ENCODE results near the gene GTF2B.
A peak's percentile ranks its signal among the peaks of the same experiment; 100 is the strongest.

GTF2B gene

GRCh38 chr1:88891318-88891950 lies at the start of gene GTF2B (continued):
- peak; percentile 92 for TF ChIP-seq ZFP37 (tag by site-specific recombination; IDR thresholded peaks at IDR 0.05)
- TF ChIP-seq ZNF623 (tag by site-specific recombination; IDR thresholded peaks at IDR 0.05) = no peak
- TF ChIP-seq SCRT2 (tag by site-specific recombination; IDR thresholded peaks at IDR 0.05) = no peak
- no peak for TF ChIP-seq KLF7 (tag by site-specific recombination; IDR thresholded peaks at IDR 0.05; ENCODE audit: borderline replicate concordance)
- TF ChIP-seq SETDB1 (IDR thresholded peaks at IDR 0.05; ENCODE audit: insufficient read length, low read length) = no peak
- TF ChIP-seq PRDM4 (tag by site-specific recombination; IDR thresholded peaks at IDR 0.05) = no peak
- peak; percentile 63; the same call in 1 of the 2 replicates for TF ChIP-seq ZNF391 (tag by site-specific recombination; IDR thresholded peaks at IDR 0.05; ENCODE audit: borderline replicate concordance, low read depth)
- peak; percentile 58; the same call in 1 of the 2 replicates for TF ChIP-seq ZBTB11 (tag by site-specific recombination; conservative IDR thresholded peaks at IDR 0.05; ENCODE audit: low read depth)
- TF ChIP-seq ZNF132 (tag by site-specific recombination; IDR thresholded peaks at IDR 0.05; ENCODE audit: borderline replicate concordance) = no peak
- no peak for TF ChIP-seq ZNF596 (tag by site-specific recombination; IDR thresholded peaks at IDR 0.05)
- TF ChIP-seq ZBTB1 (tag by site-specific recombination; IDR thresholded peaks at IDR 0.05) = no peak; the same call in 1 of the 2 replicates
- TF ChIP-seq ZNF362 (tag by site-specific recombination; IDR thresholded peaks at IDR 0.05) = peak; percentile 73
- TF ChIP-seq ZBTB21 (tag by site-specific recombination; IDR thresholded peaks at IDR 0.05) = peak; percentile 94
- peak; percentile 64 for TF ChIP-seq ZNF843 (tag by site-specific recombination; IDR thresholded peaks at IDR 0.05)
- no peak for TF ChIP-seq ZBTB44 (tag by site-specific recombination; IDR thresholded peaks at IDR 0.05)
- TF ChIP-seq ZNF174 (tag by site-specific recombination; IDR thresholded peaks at IDR 0.05) = no peak
- peak; percentile 77; the same call in 1 of the 2 replicates for TF ChIP-seq ZSCAN30 (tag by site-specific recombination; IDR thresholded peaks at IDR 0.05)
- no peak for TF ChIP-seq ZNF654 (tag by site-specific recombination; IDR thresholded peaks at IDR 0.05; ENCODE audit: low read depth)
- TF ChIP-seq ZNF514 (tag by site-specific recombination; IDR thresholded peaks at IDR 0.05) = no peak
- TF ChIP-seq YY1 (tag by site-specific recombination; IDR thresholded peaks at IDR 0.05) = peak; percentile 86
- no peak for TF ChIP-seq ZNF211 (tag by site-specific recombination; IDR thresholded peaks at IDR 0.05; ENCODE audit: low read depth)
- peak; percentile 76; the same call in 1 of the 2 replicates for TF ChIP-seq ZNF76 (tag by site-specific recombination; IDR thresholded peaks at IDR 0.05; ENCODE audit: borderline replicate concordance, low read depth)
- TF ChIP-seq FEZF1 (tag by site-specific recombination; IDR thresholded peaks at IDR 0.05) = peak; percentile 46; the same call in 1 of the 2 replicates
- TF ChIP-seq ZNF157 (tag by site-specific recombination; IDR thresholded peaks at IDR 0.05) = no peak
- no peak for TF ChIP-seq ZNF114 (tag by site-specific recombination; IDR thresholded peaks at IDR 0.05)
- TF ChIP-seq MZF1 (tag by site-specific recombination; IDR thresholded peaks at IDR 0.05; ENCODE audit: borderline replicate concordance) = no peak
- TF ChIP-seq ZNF513 (tag by site-specific recombination; IDR thresholded peaks at IDR 0.05) = no peak
- no peak for TF ChIP-seq ZNF266 (tag by site-specific recombination; IDR thresholded peaks at IDR 0.05; ENCODE audit: low read depth)
- TF ChIP-seq ZNF837 (tag by site-specific recombination; IDR thresholded peaks at IDR 0.05) = no peak
- no peak for TF ChIP-seq ZNF549 (tag by site-specific recombination; IDR thresholded peaks at IDR 0.05)

All from HEK293 (cell line).